ENCODE data around the gene IMPA2.

- TF ChIP-seq CTCF (conservative IDR thresholded peaks at IDR 0.05 in 1 of 2, IDR thresholded peaks at IDR 0.05 in 1 of 2; ENCODE audit: extremely low read depth in 1 of 2, insufficient read depth in 1 of 2, low read depth in 1 of 2, low read length in 2 of 2), result no peak
- no peak for TF ChIP-seq EZH2 (IDR thresholded peaks at IDR 0.05; ENCODE audit: borderline replicate concordance, low read length)
Measured at GRCh38 chr18:11983592-11983991, 2.3 kb downstream of the IMPA2 start.
